Parathyroid adenoma (tissue), 2 donors: ENCODE measurements around the gene SLC2A5.

Experiments used
- H2AFZ ChIP-seq: fragments of 300-600 bp; sonication (generic); one replicate; pipeline ENCODE4 v1.7.0; 2017; ENCODE audit warnings: antibody characterized with exemption, mild to moderate bottlenecking
- H3K27ac ChIP-seq: fragments of 300-600 bp; sonication (generic); one replicate; pipeline ENCODE4 v1.7.0; 2017
- H3K27me3 ChIP-seq: fragments of 300-600 bp; sonication (generic); one replicate; pipeline ENCODE4 v1.7.0; 2017; ENCODE audit warnings: low read length; ENCODE audit not compliant: control insufficient read depth, insufficient read depth
- H3K36me3 ChIP-seq: fragments of 300-600 bp; sonication (generic); one replicate; pipeline ENCODE4 v1.7.0; 2017; ENCODE audit warnings: low read length; ENCODE audit not compliant: control insufficient read depth, insufficient read depth
- H3K4me1 ChIP-seq: fragments of 300-600 bp; sonication (generic); one replicate; pipeline ENCODE4 v1.7.0; 2017; ENCODE audit warnings: control low read depth
- H3K4me2 ChIP-seq: fragments of 300-600 bp; sonication (generic); one replicate; pipeline ENCODE4 v1.7.0; 2017; ENCODE audit warnings: low read length
- H3K4me3 ChIP-seq: fragments of 300-600 bp; sonication (generic); one replicate; pipeline ENCODE4 v1.7.0; 2017; ENCODE audit warnings: low read depth, low read length
- H3K79me2 ChIP-seq: fragments of 300-600 bp; sonication (generic); one replicate; pipeline ENCODE4 v1.7.0; 2017; ENCODE audit warnings: control low read depth
- H3K9ac ChIP-seq: fragments of 300-600 bp; sonication (generic); one replicate; pipeline ENCODE4 v1.7.0; 2017; ENCODE audit warnings: mild to moderate bottlenecking
- H3K9me3 ChIP-seq: fragments of 300-600 bp; sonication (generic); one replicate; pipeline ENCODE4 v1.7.0; 2017; ENCODE audit warnings: low read length; ENCODE audit not compliant: control insufficient read depth
- TF ChIP-seq, protein P1 (sequence below): fragments of 300-600 bp; sonication (generic); IDR thresholded peaks from one replicate; pipeline ENCODE4 v1.7.0; 2017; ENCODE audit warnings: antibody characterized with exemption, mild to moderate bottlenecking
- donor health status: primary hyperparathyroidism.

The SLC2A5 gene

DNA sequence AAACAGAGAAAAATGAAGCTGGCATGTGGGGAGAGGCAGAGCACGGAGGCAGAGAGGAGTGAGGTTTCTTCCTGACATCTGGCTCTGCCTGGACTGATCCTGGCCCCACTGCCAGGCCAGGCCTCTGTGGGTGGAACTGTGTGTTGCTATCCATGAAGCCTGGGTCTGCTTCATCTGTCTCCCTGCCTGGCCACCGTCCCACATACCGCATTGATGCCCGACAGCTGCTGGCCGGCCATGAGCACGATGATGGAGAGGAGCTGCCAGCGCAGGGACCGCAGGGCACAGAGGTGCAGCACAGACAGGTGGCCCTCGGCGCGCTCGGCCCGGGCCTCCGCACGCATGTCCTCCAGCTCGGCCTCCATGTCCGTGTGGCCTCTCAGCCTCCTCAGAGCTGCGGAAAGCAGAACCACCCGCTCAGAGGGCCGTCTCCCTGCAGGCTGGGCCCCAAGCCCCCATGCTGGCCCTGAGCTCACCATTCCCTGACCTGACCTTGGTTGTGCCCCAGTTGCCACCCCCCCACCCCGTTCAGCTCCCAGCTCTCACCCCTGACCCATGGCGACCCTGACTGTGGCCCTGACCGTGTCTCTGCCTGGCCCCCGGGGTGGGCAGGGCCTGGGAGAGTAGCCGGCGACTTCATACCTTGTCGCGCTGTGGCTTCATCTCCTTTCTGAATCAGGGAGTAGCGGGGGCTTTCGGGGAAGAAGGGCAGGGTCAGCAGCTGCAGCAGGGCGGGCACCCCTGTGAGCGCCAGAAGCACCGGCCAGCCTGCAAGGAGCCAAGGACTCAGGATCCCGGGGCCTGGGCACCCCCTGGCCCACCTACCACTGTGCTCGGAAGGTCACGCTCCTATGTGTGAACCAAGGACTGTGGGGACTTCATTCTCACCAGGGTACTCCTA is 54.7 kb downstream of the SLC2A5 start:
- Histone ChIP-seq H3K27ac (no peak overlapping the region), H3K4me3 (no peak overlapping the region), H3K79me2 (no peaks in the 10 kb centered on the region), H3K9me3 (no peaks in the 10 kb centered on the region), H3K27me3 (no peaks in the 10 kb centered on the region), H3K36me3 (no peaks in the 10 kb centered on the region), H2AFZ (no peak overlapping the region), H3K4me1 (no peaks in the 10 kb centered on the region), H3K9ac (no peak overlapping the region), H3K4me2 (no peak overlapping the region)
- TF ChIP-seq, protein P1, sequence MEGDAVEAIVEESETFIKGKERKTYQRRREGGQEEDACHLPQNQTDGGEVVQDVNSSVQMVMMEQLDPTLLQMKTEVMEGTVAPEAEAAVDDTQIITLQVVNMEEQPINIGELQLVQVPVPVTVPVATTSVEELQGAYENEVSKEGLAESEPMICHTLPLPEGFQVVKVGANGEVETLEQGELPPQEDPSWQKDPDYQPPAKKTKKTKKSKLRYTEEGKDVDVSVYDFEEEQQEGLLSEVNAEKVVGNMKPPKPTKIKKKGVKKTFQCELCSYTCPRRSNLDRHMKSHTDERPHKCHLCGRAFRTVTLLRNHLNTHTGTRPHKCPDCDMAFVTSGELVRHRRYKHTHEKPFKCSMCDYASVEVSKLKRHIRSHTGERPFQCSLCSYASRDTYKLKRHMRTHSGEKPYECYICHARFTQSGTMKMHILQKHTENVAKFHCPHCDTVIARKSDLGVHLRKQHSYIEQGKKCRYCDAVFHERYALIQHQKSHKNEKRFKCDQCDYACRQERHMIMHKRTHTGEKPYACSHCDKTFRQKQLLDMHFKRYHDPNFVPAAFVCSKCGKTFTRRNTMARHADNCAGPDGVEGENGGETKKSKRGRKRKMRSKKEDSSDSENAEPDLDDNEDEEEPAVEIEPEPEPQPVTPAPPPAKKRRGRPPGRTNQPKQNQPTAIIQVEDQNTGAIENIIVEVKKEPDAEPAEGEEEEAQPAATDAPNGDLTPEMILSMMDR: no peak

- H3K27ac ChIP-seq: no peak overlapping the region
- no peak overlapping the region for H3K9ac ChIP-seq
- H2AFZ ChIP-seq: no peak overlapping the region
- H3K4me3 ChIP-seq: no peak overlapping the region
- H3K4me1 ChIP-seq: no peaks in the 10 kb centered on the region
- H3K36me3 ChIP-seq: no peaks in the 10 kb centered on the region
- TF ChIP-seq, protein P1: no peak
- H3K9me3 ChIP-seq: no peaks in the 10 kb centered on the region
- no peak overlapping the region for H3K4me2 ChIP-seq
- H3K79me2 ChIP-seq: no peaks in the 10 kb centered on the region
- no peaks in the 10 kb centered on the region for H3K27me3 ChIP-seq
Measured at GRCh38 chr1:9013819-9014218, 55.6 kb downstream of the SLC2A5 start.

GRCh38 chr1:9010781-9011323 is 58.6 kb downstream of the SLC2A5 start:
- Histone ChIP-seq H3K27me3 (no peaks in the 10 kb centered on the region), H3K9me3 (no peaks in the 10 kb centered on the region), H3K4me1 (no peaks in the 10 kb centered on the region), H3K4me2 (no peak overlapping the region), H3K36me3 (no peaks in the 10 kb centered on the region), H3K27ac (no peak overlapping the region), H2AFZ (no peak overlapping the region), H3K79me2 (no peaks in the 10 kb centered on the region), H3K9ac (no peak overlapping the region), H3K4me3 (no peak overlapping the region)
- TF ChIP-seq, protein P1: no peak

DNA sequence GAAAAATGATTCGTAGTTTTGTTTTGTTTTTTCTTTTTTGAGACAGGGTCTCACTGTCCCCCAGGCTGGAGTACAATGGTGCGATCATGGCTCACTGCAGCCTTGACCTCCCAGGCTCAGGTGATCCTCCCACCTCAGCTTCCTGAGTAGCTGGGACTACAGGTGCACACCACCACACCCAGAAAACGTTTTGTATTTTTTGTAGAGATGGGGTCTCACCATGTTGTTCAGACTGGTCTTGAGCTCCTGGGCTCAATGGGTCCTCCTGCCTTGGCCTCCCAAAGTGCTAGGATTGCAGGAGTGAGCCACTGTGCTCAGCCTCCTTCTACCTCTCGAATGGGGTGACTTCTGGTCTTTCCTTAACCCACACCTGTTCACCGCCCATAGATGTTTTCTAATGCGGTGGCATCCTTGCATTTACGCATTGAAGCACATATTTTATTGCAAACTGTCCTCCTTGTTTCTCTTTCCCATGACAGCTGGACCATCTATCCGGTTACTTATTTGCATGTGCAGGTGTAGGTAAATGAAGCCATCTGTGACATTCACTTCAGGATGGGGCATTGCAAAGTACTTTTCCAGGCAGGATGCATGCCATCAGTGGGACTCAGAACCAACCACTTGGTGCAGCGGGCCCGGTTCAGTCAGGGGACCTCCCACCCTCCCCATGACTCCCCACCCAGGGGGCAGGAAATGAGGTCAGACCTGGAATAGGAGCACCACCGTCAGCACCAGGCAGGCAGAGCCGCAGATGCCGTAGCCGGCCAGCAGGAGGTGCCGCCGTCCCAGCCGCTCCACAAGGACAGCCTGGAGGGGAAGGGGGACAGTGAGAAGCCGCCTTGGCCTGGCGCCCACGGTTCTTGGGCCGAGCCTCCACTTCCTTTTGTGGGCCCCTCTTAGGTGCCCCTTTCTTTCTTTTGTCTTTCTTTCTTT is 59.7 kb downstream of the SLC2A5 start:
- Histone ChIP-seq H3K9me3 (no peaks in the 10 kb centered on the region), H3K4me2 (no peak overlapping the region), H3K27ac (no peak overlapping the region), H3K4me3 (no peak overlapping the region), H3K27me3 (no peaks in the 10 kb centered on the region), H2AFZ (no peak overlapping the region), H3K9ac (no peak overlapping the region), H3K79me2 (no peaks in the 10 kb centered on the region), H3K36me3 (no peaks in the 10 kb centered on the region), H3K4me1 (no peaks in the 10 kb centered on the region)
- TF ChIP-seq, protein P1: peak; percentile 38
